Superior temporal gyrus (tissue), 1 donor: Measurements from ENCODE around the gene PTDSS2.
"Not testable (repeated sequence)": the region's sequence is repeated elsewhere in the genome, so short reads cannot be mapped to it uniquely, and the experiment has no call there.

Experiments used
- DNase-seq: peaks from one replicate; pipeline ENCODE4 v3.0.0-alpha.2; 2016; ENCODE audit errors: extremely low spot score

The PTDSS2 gene

DNA sequence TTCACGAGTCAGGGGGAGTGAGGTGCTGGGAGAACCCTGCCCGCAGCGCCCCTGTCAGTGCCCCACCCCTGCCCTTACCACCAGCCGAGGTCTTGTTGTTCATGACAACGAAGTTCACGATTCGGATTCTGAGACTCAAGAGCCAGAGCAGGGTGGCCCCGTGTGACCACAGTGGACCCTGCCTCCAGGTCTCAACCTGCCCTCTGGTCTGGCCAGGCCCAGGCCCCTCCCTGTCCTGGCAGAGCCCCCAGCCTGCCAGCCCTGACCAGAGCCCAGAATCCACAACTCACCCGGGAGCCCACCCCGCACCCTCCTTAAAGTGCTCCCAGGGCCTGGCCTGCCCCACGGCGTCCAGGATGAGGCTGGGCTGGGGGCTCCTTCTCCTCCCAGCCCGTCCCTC lies 18.2 kb upstream of the PTDSS2 start:
- no peak for DNase-seq

DNA sequence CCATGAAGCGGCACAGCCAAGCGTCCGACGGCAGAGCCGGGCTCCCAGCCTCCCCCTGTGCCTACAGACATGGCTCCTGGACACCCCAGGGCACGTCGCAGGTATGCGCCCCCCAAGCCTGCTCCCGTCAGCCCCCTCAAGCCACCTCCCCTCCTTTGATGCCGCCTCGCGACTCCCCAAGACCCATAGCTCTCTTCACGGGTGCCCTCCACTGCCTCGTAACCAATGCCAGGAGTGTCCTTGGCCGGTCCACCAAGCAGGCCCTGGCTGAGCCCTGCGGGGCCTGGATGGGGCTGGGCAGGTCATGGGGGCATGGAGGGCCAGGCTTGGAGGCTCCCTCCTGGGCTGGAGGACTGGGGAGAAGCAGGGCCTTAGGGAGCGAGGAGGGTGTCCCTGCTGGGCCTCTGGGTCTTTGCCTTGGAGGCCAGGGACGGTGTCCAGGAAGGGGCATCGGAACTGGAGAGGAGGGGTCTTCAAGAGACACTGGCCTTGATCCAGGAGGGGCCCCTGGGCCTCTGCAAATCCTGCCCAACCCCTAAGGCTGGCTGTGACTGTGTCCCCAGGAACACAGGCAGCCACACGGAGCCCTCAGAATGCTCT lies 17.5 kb upstream of the PTDSS2 start:
- DNase-seq = no peak

DNA sequence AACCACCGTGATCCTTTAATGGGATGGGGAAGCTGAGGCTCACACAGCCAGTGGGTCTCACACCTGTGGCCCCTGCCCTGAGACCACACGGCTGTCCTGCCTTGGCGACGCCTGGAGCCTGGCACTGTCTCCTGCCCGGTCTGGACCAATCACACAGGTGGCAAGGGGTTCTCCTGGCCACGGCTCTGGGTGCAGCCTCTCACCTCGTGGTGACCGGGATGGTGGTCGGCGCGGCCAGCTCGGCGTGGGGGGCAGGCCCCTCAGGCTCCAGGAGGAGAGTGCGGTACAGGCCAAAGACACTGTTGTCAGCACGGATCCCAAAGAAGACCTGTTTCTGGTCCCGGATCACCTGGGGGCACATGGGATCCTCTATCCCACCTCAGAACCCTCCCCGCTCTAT lies 17.0 kb upstream of the PTDSS2 start:
- DNase-seq = no peak

DNA sequence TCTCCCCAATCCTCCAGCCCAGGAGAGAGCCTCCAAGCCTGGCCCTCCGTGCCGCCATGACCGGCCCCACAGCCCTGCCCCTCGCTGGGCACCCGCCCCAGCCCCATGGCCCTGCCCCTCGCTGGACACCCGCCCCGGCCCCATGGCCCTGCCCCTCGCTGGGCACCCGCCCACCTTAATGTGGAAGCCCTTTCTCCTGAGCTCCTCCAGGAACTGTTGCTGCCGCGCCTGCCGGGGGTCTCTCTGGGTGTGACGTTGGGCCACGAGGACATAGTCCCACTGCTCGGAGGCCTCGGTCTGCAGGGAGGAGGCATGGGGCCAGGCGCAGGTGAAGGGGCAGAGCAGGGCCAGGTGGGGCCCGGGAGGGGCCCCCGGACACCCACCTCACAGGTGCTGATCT lies 16.4 kb upstream of the PTDSS2 start:
- DNase-seq = no peak

DNA sequence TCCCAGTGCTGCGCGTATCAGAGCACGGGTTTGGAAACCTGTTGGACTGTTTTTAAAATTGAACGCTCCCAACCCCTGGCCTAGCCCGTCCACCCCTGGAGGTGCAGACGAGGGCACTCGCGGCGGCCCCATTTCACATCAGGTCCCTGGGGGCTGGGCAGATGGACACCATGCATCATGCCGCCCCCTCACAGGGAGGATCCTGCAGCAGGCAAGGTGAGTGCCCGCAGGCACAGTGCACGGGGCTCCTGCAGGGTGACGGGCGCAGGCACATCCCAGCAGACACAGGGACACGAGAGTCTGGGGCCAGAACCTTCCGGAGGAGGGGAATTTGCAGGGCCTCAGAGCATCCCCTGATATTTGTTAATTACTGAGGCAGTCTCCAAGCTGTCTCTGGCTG lies 15.6 kb upstream of the PTDSS2 start:
- DNase-seq = no peak

DNA sequence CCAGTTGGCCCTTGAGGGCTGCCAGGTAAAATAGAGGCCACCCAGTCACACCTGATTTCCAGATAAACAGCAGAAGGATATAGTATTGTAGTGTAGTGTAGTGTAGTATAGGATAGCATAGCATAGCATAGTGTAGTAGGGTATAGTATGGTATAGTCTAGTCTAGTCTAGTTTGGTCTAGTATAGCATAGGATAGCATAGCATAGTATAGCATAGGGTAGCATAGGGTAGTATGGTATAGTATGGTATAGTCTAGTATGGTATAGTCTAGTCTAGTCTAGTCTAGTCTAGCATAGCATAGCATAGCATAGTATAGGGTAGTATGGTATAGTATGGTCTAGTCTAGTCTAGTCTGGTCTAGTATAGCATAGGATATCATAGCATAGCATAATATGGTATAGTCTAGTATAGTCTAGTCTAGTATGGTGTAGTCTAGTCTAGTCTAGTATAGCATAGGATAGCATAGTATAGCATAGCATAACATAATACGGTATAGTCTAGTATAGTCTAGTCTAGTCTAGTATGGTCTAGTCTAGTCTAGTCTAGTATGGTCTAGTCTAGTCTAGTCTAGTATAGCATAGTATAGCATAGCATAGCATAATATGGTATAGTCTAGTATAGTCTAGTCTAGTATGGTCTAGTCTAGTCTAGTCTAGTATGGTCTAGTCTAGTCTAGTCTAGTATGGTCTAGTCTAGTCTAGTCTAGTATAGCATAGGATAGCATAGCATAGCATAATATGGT lies 14.9 kb upstream of the PTDSS2 start:
- not testable (repeated sequence) for DNase-seq

DNA sequence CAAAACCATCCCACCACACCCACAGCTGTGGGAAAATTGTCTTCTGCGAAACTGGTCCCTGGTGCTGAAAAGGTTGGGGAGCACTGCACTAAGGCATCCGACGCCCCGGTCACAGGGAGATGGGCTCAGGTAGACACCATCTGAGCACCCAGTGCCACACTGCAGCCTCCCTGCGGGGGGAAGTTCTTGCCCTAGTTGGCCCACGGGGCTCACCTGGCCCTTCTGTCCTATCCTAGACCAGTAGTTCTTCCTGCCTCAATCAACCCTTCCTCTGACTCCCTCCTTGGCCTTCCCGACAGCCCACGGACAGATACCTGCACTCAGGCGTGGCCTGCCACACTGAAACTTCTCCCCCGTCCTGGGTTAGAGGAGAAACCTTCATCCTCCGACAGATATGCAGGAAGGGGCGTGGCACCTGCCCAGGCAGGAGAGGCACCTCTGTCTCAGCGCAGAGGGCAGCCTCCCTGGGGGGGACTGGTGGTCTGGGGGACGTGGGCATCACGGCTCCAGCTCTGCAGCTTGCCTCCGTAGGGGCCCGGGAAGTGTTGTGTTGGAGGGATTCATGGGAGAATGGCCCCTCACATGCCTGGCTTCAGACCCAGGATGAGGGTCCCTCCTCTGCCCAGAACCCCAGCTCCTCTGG lies 12.7 kb upstream of the PTDSS2 start:
- DNase-seq = no peak

DNA sequence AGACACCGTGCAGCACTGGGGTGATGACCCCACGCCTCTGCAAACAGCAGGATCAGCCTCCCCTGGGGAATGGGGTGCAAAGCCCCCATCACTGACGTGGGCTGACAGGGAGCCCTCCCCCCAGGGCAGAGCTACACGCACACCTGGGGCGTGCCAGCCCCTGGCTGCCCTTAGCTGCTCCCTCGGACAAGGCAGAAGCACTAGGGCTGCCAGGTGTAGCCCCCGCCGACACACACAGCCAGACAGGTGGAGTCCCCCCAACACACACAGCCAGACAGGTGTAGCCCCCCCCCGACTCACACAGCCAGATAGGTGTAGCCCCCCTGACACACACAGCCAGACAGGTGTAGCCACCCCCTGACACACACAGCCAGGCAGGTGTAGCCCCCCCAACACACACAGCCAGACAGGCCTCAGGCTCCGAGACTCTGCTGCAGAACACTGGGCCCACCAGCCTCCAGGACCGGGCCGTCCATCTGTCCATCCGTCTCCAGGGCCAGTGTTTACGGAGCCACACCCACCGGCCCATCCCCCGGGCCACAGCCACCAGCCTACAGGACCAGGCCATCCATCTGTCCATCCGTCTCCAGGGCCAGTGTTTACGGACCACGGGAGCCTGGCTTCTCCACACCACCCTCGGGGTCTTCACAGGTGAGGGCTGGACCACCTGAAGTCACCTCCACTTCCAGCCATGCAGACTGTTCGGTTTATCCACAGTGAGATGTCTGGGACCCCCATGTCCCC lies 11.8 kb upstream of the PTDSS2 start:
- no peak for DNase-seq

DNA sequence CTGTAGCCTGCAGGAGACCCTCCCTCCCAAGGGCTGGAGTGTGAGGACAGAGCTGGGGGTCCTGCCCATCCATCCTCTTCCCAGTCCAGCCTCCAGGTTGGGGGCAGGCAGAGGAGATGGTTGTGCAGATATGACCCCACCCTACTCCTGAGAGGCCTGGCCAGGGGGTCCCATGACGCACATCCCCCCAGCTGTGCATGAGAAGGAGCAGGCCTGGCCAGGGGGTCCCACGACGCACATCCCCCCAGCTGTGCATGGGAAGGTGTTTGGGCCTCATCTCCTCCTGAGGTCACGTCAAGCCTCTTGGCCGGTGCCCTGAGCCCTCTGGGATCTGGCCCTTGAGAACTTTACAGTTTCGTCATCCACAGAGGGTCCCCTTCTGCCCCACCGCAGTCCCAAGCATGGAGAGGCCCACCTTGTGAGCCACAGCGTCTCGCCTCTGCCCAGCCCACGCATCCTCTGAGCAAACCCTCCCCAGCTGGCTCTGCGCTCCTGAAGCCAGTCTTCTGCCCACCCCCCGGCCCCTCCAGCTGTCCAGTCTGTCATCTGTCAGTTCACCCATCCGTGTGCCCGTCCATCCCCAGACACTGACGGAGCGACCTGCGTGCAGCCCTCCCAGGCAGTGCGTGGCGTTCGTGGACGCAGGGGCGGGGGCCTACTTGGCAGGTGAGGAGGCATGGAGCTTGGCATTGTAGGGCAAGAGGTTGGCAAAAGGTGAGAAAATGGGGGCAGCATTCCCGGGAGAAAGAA lies 10.6 kb upstream of the PTDSS2 start:
- no peak for DNase-seq

DNA sequence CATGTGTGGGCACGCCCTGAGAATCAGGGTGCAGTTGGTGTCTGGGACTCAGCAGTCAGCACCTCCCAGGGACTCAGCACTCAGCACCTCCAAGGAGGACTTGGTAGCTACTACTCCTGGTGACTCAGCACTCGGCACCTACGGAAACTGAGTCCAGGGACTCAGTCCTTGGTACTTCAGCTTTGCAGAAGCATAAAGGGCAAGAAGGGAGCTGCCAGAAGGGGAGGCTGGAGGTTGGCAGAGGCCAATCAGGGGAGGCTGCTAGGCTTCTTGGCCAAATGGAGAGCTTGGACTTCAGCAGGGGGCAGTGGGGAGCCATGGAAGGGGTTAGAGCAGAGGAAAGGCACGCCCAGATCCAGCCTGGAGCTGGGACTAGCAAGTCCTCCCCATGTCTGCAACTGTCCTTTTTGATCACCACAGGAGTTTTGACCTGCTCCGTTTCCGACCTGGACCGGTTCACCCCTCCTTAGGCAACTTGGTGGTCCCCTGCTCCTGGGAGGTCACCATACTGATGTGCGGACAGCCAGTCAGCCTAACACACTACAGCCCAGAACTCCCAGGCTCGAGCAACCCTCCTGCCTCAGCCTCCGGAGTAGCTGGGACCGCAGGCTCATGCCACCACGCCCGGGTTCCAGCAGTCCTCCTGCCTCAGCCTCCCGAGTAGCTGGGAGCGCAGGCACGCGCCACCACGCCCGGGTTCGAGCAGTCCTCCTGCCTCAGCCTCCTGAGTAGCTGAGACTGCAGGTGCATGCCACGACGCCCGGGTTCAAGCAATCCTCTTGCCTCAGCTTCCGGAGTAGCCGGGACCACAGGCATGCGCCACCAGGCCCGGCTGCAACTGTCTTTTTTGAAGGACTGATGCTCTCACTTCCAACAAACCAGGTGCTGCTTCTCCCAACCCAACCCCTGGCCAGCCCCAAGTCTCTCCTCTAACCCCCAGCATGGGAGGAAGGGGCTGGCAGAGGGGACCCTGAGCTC lies 9.7 kb upstream of the PTDSS2 start:
- no peak for DNase-seq

DNA sequence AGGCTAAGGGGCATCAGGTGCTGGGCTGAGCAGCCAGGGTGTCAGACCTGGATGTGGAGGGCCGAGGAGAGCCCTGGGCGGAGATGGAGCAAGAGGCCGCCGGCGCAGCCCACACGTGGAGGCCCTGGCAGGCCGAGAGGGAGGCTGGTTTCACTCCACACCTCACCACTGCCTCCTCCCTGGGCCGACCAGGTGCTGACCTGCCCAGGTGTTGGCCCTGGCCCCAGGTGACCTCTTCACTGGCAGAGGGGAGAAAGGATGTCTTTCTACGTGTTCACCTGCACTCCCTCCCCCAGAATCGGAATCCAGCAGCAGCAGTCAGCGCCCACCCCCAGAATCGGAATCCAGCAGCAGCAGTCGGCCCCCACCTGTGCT lies 9.0 kb upstream of the PTDSS2 start:
- no peak for DNase-seq

DNA sequence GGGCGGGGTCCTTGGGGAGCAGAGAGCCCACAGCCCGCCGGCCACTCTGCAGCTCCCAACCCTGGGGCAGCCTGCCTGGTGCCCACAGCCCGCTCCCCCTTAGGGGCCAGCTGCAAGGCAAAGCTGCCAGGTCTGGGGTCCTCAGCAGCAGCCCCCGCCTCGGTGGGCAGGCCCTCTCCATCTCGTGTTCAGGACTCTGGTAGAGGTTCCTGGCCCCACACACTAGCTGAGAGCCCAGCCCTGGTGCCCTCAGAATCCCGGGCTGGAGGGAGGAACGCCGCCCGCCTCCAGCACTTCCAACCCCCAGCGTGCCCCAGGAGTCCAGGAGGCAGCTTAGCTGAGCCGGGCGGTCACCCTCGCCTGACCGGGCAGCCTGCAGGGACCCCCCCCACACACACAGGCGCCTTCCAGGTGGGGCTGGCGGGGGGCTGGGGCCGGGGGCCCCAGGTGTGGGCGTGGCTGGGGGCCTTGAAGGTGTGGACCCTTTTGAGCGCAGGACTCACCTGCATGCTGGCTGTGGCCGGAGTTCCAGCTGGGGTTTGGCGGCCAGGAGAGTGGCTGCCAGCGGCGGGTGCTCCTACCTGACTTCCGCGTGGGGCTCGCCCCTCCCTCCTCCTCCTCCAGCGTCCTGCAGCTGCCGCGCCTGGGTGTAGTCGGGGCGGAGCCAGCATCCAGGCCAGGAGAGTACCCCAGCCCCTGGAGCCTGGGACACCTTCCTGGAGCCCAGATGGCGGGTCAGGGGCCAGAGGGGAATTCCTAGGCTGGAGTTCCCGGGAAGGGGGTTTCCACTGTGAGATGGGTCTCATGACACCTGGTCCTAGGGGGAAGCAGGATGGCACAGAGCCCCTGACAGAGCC lies 8.4 kb upstream of the PTDSS2 start, which contains the start of gene ANO9:
ANO9 (minus strand) TSS at position 594 of the 857 bp plus-strand sequence; CDS start at position 509, 85 bp downstream.
- no peak for DNase-seq

DNA sequence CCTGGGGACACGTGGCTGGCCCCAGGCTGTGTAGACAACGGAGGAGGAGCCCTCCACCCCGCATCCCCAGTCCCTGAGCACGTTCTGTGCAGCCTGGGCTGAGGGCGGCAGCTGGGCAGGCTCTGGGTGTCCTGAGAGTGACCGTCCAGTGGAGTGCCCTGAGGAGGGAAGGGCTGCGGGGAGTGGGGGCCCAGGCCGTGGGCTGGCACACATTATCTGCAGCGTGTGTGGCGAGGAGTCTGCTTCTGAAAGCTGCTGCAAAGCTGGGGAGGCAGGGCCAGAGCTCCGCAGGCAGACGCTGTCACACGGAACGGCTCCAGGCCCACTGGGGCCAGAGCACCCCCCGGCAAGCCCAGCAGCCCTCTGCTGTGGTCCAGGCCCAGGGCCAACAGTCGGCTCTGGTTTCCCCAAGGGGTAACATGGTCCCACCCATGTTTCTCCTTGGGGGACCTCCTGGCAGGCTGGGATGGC lies 7.4 kb upstream of the PTDSS2 start:
- DNase-seq = no peak

DNA sequence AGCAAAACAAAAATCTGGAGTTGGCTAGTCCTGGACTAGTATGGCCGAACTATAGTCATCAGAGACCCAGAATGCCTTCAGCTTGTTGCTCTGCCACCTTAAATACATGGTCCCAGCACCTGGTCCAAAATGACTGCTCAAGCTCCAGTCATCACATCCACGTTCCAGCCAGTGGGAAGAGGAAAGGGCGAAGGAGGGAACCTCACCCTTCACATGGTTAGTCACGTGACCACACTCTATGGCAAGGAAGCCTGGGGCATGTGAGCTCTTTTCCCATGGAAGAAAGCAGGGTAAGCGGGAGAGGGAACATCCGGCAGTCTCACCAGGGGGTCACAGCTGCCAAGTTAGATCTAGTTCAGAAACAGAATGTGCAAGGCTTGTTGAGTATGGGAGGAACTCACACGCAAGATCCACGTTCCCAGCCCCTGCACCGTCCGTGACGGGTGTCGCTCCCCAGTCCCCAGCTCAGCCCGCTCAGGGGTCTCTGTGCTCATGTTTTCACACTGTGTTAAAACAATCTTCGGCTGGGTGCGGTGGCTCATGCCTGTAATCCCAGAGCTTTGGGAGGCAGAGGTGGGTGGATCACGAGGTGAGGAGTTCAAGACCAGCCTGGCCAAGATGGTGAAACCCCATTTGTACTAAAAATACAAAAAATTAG lies 6.4 kb upstream of the PTDSS2 start:
- no peak for DNase-seq

DNA sequence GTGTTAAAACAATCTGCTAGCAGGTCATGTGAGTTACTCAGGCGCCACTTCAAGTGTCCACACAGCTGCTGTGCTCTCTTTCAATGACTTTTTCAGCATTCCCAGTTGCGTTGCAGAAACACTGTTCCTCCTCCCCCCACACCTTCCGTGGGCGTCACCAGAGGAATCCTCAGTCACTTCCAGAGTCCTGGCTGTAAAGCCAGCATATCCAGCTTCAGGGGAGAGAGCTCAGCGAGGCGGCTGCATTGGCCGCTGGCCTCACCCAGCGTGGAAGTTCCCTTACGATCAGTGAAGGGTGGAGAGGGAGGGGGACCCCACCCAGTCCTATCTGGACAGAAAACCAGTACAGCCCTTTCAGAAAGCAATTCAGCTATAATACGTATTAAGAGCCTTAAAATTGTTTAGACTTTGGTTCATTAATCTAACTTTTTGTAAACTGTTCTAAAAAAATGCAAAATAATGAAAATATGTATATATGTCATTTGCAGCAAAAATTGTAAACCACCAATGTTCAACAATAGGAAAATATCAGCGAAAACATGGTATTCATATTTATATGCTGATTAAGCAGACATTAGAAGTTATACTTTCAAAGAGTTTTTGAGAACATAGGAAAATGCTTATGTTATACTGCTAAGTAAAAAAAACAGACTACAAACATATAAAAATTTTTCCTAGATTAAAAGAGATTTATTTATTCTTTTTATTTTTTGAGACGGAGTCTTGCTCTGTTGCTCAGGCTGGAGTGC lies 5.5 kb upstream of the PTDSS2 start:
- no peak for DNase-seq

DNA sequence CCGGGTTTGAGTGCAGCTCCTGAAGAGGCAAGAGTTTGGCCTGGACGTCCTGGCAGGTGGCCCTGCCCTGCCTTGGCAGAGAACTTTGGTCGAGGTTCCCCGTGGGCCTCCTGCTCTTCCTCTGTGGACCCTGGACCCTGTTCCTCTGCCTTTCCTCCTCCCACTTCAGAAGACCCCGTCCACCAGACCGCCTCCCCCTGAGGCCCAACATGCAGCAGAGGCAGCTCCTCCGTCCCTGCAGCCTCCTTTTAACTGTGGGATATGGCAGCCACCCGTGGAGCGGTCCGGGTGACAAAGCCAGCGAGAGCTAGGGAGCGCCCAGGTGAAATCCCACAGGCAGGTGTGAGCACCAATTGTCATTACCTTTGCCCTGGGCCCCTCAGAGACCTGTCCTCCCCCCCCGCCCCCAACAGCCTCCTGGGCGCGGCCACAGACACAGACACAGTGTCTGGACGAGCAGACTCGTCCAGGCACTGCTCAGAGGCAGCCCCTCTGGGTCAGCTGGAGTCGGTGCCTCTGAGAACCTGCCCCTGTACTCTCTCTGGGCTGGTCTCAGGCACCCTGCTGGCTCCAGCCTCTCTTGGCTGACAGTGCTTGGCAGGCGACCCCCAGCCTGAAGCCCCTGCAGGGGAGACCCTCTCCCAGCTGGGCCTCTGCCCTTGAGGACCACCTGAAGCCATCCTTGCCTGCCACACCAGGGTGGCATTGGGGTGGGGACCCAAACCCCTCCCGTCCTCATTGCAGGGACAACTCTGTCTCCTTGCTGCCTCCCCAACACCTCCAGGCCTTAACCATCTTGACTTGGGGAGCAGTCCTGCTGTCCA lies 4.1 kb upstream of the PTDSS2 start:
- DNase-seq = no peak

DNA sequence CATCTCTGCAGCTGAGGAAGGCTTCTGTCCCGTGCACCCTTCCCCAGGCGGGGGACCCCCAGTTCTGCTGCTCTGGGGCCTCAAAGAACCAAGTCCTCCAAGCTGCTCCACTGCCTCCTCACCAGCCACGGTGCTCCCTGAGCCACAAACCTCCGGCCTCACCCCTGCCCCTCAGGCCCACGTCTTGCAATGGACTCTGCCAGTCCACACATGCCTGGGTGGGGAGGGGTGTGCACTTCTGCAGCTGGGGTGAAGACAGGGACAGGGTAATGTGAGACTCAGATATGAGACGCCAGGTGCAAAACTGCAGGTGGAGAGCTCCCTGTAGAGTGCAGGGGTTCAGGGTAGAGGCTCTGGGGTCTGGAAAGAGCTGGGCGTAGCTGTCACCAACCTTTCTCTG lies 3.2 kb upstream of the PTDSS2 start:
- no peak for DNase-seq
